Gastrocnemius medialis (tissue), 4 donors: ENCODE data around the gene EIF2A. TPM values are rescaled to one million over a fixed set of nuclear protein-coding genes. Genes with fewer than 3 reads are reported as not detected.
A peak's percentile ranks its signal among the peaks of the same experiment; 100 is the strongest.

Experiments
- ATAC-seq, 2 donors: fragments of 150-250 bp; one replicate each; pipeline ENCODE4 v1.9.1; 2016
- DNase-seq, 2 donors: peaks; one replicate each; pipeline ENCODE4 v3.0.0-alpha.2; 2019
- H3K27ac ChIP-seq, 4 donors: fragments of 200-600 bp; sonication (generic); 1 replicate in 1 of 4; 2 replicates in 3 of 4; pipeline ENCODE4 v1.5.1; 2016 to 2018; ENCODE audit warnings: mild to moderate bottlenecking in 2 of 4, moderate library complexity in 1 of 4
- H3K27me3 ChIP-seq, 3 donors: fragments of 200-600 bp; sonication (generic) in 2 of 3; 1 replicate in 1 of 3; 2 replicates in 2 of 3; pipeline versions ENCODE4 v1.5.1 to v1.6.0; 2016 to 2019; ENCODE audit warnings: mild to moderate bottlenecking in 1 of 3, moderate library complexity in 1 of 3
- H3K36me3 ChIP-seq, 2 donors: fragments of 200-600 bp; sonication (generic) in 1 of 2; one replicate each; pipeline ENCODE4 v1.5.1; 2017 to 2018
- H3K4me1 ChIP-seq, 2 donors: fragments of 200-600 bp; sonication (generic) in 1 of 2; one replicate each; pipeline ENCODE4 v1.5.1; 2016 to 2017; ENCODE audit warnings: mild to moderate bottlenecking in 2 of 2
- H3K4me3 ChIP-seq, 4 donors: fragments of 200-600 bp; sonication (generic) in 3 of 4; 1 replicate in 1 of 4; 2 replicates in 3 of 4; pipeline ENCODE4 v1.5.1; 2016 to 2019; ENCODE audit warnings: mild to moderate bottlenecking in 2 of 4
- H3K9me3 ChIP-seq, 3 donors: fragments of 200-600 bp; sonication (generic) in 2 of 3; 1 replicate in 1 of 3; 2 replicates in 2 of 3; pipeline ENCODE4 v1.5.1; 2016 to 2019
- POLR2A ChIP-seq, 2 donors: fragments of 450-650 bp; IDR thresholded peaks; one replicate each; pipeline ENCODE4 v1.6.1; 2017; ENCODE audit warnings: antibody characterized with exemption in 2 of 2, mild to moderate bottlenecking in 2 of 2, moderate library complexity in 2 of 2
- in situ Hi-C, 4 donors: fragments of 200-750 bp; cut with MboI; loops; one replicate each; pipeline versions ENCODE4 v1.15.0 to v1.8.0; 2017; ENCODE audit warnings: low sequenced_read_pairs in 4 of 4
- intact Hi-C: fragments of 100-400 bp; cut with DNase I; formaldehyde crosslinking; loops from one replicate; pipeline ENCODE4 v1.15.1; 2023; ENCODE audit warnings: low total_unique reads
- total RNA-seq, 4 donors: library from RNA; depleted of rRNA; stranded (reverse); fragments of >200 nt; gene quantifications; one replicate each; pipeline versions ENCODE4 v1.1.0 to v1.2.3, GENCODE V29; 2016
- TF ChIP-seq, protein P1 (sequence below), 5 experiments: fragments of 450-650 bp in 3 of 5; fragments of 200-600 bp in 2 of 5; sonication (generic) in 2 of 5; IDR thresholded peaks in 4 of 5; conservative IDR thresholded peaks in 1 of 5; 1 replicate in 4 of 5; 2 replicates in 1 of 5; pipeline ENCODE4 v1.5.1; 2016 to 2019; ENCODE audit warnings: antibody characterized with exemption in 5 of 5, mild to moderate bottlenecking in 3 of 5, moderate library complexity in 3 of 5

EIF2A gene
- total RNA-seq, 4 donors from 2014 or later = 150 to 168 (median 163) TPM

DNA sequence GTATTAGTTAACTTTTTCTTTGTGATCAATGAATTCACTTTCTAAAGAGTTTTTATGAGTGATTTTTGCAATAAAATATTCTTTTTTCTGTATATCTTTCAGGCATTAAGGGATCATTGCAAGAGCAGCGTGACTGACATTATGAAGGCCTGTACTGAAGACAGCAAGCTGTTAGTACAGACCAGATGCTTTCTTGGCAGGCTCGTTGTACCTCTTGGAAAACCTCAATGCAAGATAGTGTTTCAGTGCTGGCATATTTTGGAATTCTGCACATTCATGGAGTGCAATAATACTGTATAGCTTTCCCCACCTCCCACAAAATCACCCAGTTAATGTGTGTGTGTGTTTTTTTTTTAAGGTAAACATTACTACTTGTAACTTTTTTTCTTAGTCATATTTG, 81.0 kb downstream of the EIF2A start:
- Histone ChIP-seq H3K4me3 (no peak overlapping the region), H3K9me3 (no peaks in the 10 kb centered on the region), H3K36me3 (peaks cover 0 to 47% of the 10 kb centered on the region in 2 donors), H3K4me1 (peaks cover 7 to 24% of the 10 kb centered on the region in 2 donors), H3K27ac (peak overlapping the region; percentile 22 to 62 (median 47)), H3K27me3 (no peaks in the 10 kb centered on the region)
- ATAC-seq = peak; percentile 95 to 97
- in situ Hi-C loops (no loop called here), intact Hi-C loops (no loop called here)
- TF ChIP-seq, protein P1, sequence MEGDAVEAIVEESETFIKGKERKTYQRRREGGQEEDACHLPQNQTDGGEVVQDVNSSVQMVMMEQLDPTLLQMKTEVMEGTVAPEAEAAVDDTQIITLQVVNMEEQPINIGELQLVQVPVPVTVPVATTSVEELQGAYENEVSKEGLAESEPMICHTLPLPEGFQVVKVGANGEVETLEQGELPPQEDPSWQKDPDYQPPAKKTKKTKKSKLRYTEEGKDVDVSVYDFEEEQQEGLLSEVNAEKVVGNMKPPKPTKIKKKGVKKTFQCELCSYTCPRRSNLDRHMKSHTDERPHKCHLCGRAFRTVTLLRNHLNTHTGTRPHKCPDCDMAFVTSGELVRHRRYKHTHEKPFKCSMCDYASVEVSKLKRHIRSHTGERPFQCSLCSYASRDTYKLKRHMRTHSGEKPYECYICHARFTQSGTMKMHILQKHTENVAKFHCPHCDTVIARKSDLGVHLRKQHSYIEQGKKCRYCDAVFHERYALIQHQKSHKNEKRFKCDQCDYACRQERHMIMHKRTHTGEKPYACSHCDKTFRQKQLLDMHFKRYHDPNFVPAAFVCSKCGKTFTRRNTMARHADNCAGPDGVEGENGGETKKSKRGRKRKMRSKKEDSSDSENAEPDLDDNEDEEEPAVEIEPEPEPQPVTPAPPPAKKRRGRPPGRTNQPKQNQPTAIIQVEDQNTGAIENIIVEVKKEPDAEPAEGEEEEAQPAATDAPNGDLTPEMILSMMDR (IDR thresholded peaks at IDR 0.05 in 4 of 5, conservative IDR thresholded peaks at IDR 0.05 in 1 of 5) = no peak
- TF ChIP-seq POLR2A (IDR thresholded peaks at IDR 0.05) = no peak
- DNase-seq = peak; percentile 31 to 35

DNA sequence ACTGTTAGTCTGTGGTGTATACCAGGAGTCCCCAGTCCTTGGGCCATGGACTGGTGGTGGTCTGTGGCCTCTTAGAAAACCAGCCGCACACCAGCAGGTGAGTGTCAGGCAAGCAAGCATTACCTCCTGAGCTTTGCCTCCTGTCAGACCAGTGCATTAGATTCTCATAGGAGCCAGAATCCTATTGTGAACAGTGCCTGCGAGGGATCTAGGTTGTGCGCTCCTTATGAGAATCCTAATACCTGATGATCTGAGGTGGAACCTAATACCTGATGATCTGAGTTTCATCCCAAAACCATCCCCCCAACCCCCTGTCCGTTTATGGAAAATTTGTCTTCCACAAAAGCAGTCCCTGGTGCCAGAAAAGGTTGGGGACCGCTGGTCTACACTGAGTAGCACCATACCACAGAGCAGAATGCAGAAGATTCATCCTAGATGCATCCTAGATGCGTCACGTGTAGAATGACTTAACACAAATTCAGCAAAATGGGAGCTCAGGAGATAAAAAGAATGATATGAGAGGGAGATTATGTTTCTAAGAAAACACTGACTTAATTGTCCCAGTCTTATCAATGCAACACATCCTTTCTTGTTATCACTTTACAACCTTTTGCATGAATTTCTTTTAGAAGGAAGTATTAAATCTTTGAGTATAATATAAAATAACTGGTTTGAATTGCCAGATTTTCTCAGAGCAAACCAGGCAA, 85.1 kb downstream of the EIF2A start:
- H3K27me3 ChIP-seq = no peaks in the 10 kb centered on the region
- peaks cover 0 to 18% of the 10 kb centered on the region in 2 donors for H3K36me3 ChIP-seq
- in situ Hi-C loops = no loop called here
- peaks cover 7 to 14% of the 10 kb centered on the region in 2 donors for H3K4me1 ChIP-seq
- DNase-seq (no peak), ATAC-seq (no peak)
- H3K27ac ChIP-seq = no peak overlapping the region
- TF ChIP-seq, protein P1 (IDR thresholded peaks at IDR 0.05 in 4 of 5, conservative IDR thresholded peaks at IDR 0.05 in 1 of 5) = no peak
- no peak for TF ChIP-seq POLR2A (IDR thresholded peaks at IDR 0.05)
- H3K4me3 ChIP-seq = no peak overlapping the region
- no peaks in the 10 kb centered on the region for H3K9me3 ChIP-seq
- intact Hi-C loops = no loop called here

DNA sequence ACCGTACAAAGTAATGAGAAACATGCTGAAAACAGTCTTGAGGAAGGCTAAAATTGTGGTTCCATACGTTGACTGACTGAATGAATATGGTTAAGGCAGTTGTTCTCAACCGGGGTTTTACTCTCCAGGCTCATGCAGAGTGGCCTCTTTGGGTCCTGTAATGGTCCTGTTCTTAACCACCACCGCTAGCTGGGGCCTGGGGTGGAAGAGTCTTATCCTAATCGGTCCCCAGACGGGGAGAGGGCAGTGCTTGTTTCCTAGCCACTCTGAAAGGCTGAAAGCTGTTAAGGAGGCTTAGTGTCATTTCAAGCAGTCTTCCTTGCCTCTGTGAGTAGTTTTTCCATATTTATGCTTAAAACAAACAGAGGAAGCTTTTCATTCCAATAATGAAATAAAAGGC, 88.5 kb downstream of the EIF2A start:
- DNase-seq (no peak), ATAC-seq (no peak)
- Histone ChIP-seq H3K27ac (no peak overlapping the region), H3K9me3 (no peaks in the 10 kb centered on the region), H3K36me3 (peaks cover 0 to 6% of the 10 kb centered on the region in 2 donors), H3K4me3 (no peak overlapping the region), H3K27me3 (no peaks in the 10 kb centered on the region), H3K4me1 (no peaks in the 10 kb centered on the region)
- in situ Hi-C loops (no loop called here), intact Hi-C loops (no loop called here)
- TF ChIP-seq, protein P1 (IDR thresholded peaks at IDR 0.05 in 4 of 5, conservative IDR thresholded peaks at IDR 0.05 in 1 of 5) = no peak
- TF ChIP-seq POLR2A (IDR thresholded peaks at IDR 0.05) = no peak

DNA sequence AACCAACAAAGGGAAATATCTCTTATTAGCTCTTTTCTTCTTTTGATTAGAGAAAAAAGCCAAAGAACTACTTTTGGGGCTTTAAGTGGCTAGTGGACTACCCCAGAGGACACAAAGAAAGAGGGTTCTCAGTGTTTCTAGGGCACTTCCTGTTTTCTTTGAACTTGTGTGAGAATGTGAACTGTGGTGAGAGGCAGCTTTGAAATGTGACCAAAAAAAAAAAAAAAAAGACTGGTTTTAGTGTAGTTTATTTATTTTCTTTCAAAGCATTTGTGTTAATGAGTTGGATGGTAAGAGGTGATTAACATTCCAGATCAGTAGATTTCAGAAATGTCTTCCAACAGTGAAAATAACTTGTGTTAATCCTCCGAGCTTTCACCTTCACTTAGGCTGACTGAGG, 88.9 kb downstream of the EIF2A start:
- no peak for ATAC-seq
- Histone ChIP-seq H3K4me1 (no peaks in the 10 kb centered on the region), H3K4me3 (no peak overlapping the region), H3K9me3 (no peaks in the 10 kb centered on the region), H3K27me3 (no peaks in the 10 kb centered on the region), H3K36me3 (peaks cover 0 to 3% of the 10 kb centered on the region in 2 donors), H3K27ac (no peak overlapping the region)
- intact Hi-C loops = no loop called here
- TF ChIP-seq, protein P1 (IDR thresholded peaks at IDR 0.05 in 4 of 5, conservative IDR thresholded peaks at IDR 0.05 in 1 of 5) = no peak
- no peak for TF ChIP-seq POLR2A (IDR thresholded peaks at IDR 0.05)
- DNase-seq = no peak
- in situ Hi-C loops = no loop called here

Other genes with a start within 250 kb of the EIF2A start
- gene TSC22D2, start 138.5 kb upstream of the EIF2A start, total RNA-seq = 10 to 100 TPM; 12.9 to 16.1 (median 14.0) TPM
- 10 to 100 TPM; 25.3 to 52.7 (median 36.3) TPM for gene SERP1, start 291 bp upstream of the EIF2A start, total RNA-seq
- 10 to 100 TPM; 69.6 to 83.1 (median 76.2) TPM for gene SELENOT, start 56.5 kb downstream of the EIF2A start, total RNA-seq
- not detected for gene ERICH6, start 157.1 kb downstream of the EIF2A start, total RNA-seq
- gene SIAH2, start 216.4 kb downstream of the EIF2A start, total RNA-seq = 10 to 100 TPM; 10.9 to 25.6 (median 20.0) TPM